ENCODE results near the gene KRT77. TPM values are rescaled to one million over a fixed set of nuclear protein-coding genes. Genes with fewer than 3 reads are reported as not detected.

KRT77 gene
- total RNA-seq, 4 donors from 2014 or later: not detected

DNA sequence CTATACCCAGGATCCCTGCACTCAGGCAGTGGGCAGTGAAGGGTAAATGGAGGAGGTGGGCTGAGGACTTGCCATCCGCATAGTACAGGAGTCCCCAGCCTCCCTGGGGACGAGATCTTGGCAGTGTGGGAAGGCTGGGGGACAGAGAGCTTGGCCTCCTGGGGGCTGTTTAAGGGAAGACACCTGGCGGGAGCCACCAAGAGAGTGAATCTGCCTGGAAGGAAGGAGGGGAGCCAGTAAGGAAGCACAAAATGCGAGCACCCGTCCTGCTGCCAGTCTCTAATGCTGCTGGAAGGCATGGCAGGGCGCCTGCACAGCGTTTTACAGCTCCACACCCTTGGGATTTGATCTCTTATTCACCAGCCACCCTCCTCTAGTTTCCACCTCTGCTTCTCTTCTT, 43.9 kb downstream of the KRT77 start:
- Histone ChIP-seq H3K27ac (no peak overlapping the region), H3K36me3 (no peaks in the 10 kb centered on the region), H3K4me3 (no peak overlapping the region), H3K4me1 (no peaks in the 10 kb centered on the region), H3K9me3 (no peaks in the 10 kb centered on the region), H3K27me3 (peaks cover 34% of the 10 kb centered on the region)
- WGBS, 2 donors (ENCODE audit: low coverage in 1 of 2): 57 to 58% methylated on average over 2 to 6 of the region's 7 CpGs
- TF ChIP-seq POLR2AphosphoS5 (IDR thresholded peaks at IDR 0.05) (no peak), EP300 (IDR thresholded peaks at IDR 0.05) (no peak), POLR2A (IDR thresholded peaks at IDR 0.05) (no peak)
- TF ChIP-seq, protein P1, sequence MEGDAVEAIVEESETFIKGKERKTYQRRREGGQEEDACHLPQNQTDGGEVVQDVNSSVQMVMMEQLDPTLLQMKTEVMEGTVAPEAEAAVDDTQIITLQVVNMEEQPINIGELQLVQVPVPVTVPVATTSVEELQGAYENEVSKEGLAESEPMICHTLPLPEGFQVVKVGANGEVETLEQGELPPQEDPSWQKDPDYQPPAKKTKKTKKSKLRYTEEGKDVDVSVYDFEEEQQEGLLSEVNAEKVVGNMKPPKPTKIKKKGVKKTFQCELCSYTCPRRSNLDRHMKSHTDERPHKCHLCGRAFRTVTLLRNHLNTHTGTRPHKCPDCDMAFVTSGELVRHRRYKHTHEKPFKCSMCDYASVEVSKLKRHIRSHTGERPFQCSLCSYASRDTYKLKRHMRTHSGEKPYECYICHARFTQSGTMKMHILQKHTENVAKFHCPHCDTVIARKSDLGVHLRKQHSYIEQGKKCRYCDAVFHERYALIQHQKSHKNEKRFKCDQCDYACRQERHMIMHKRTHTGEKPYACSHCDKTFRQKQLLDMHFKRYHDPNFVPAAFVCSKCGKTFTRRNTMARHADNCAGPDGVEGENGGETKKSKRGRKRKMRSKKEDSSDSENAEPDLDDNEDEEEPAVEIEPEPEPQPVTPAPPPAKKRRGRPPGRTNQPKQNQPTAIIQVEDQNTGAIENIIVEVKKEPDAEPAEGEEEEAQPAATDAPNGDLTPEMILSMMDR (IDR thresholded peaks at IDR 0.05): no peak
- ATAC-seq: no peak

DNA sequence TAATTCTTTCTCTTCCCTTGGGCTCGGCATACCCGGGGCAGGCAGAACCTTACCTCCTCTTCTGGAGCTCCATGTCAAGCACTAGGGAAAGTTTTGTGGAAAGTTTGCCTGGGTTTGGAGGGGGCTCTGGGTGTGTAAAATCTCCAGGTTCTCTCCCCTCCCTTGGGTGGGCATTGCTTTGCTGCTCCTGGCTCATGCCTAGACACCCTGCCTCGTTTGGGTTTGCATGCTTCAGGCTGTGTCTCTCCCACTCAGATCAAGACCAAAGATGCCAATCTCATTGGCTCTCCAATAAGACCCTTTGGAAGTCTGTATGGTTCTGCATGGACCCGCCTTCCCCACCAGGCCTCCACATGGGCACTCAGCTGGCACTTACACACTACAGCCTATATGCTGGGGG, 45.1 kb downstream of the KRT77 start:
- H3K4me3 ChIP-seq: no peak overlapping the region
- TF ChIP-seq EP300 (IDR thresholded peaks at IDR 0.05) (no peak), POLR2A (IDR thresholded peaks at IDR 0.05) (no peak), POLR2AphosphoS5 (IDR thresholded peaks at IDR 0.05) (no peak)
- TF ChIP-seq, protein P1 (IDR thresholded peaks at IDR 0.05): no peak
- no peak overlapping the region for H3K27ac ChIP-seq
- H3K36me3 ChIP-seq: no peaks in the 10 kb centered on the region
- ATAC-seq: no peak
- 67 to 85% methylated on average over 2 to 3 of the region's 4 CpGs for WGBS, 2 donors (ENCODE audit: low coverage in 1 of 2)
- H3K9me3 ChIP-seq: no peaks in the 10 kb centered on the region
- no peaks in the 10 kb centered on the region for H3K4me1 ChIP-seq
- peaks cover 28% of the 10 kb centered on the region for H3K27me3 ChIP-seq

DNA sequence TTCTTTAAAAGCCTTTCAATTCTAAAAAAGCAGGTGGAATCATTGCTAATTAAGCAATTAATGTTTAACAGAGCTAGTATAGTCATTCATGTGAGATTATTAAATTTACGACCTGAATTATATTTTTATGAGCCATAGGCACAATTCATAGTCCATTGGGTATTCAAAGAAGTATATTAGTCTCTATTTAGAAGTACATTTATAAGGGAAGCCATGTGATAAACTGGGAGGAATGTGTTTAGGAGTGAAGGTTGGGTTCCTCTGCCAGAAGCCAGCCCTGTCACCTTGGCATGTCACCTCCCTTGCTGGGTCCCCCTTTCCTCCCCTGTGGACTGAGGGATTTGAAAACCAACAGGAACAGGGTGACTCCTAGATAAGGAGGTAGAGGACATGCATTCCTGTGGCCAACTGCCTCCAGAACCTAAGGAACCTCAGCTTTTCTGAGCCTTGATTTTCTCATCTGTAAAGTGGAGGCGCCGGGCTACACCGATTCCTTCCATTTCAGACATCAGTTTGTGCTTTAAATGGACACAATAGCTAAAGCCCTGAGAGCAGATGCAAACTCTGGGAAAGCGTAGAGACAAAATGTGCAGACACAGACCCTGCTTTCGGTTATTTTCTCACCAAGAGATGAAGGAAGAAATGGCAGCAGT, 45.9 kb downstream of the KRT77 start:
- Histone ChIP-seq H3K4me1 (no peaks in the 10 kb centered on the region), H3K9me3 (no peaks in the 10 kb centered on the region), H3K27me3 (peaks cover 27% of the 10 kb centered on the region), H3K4me3 (no peak overlapping the region), H3K27ac (no peak overlapping the region), H3K36me3 (no peaks in the 10 kb centered on the region)
- no peak for ATAC-seq
- TF ChIP-seq POLR2A (IDR thresholded peaks at IDR 0.05) (no peak), POLR2AphosphoS5 (IDR thresholded peaks at IDR 0.05) (no peak)
- TF ChIP-seq, protein P1 (IDR thresholded peaks at IDR 0.05): no peak
- WGBS, 2 donors (ENCODE audit: low coverage in 1 of 2): 80 to 90% methylated on average over 6 of the region's 6 CpGs

DNA sequence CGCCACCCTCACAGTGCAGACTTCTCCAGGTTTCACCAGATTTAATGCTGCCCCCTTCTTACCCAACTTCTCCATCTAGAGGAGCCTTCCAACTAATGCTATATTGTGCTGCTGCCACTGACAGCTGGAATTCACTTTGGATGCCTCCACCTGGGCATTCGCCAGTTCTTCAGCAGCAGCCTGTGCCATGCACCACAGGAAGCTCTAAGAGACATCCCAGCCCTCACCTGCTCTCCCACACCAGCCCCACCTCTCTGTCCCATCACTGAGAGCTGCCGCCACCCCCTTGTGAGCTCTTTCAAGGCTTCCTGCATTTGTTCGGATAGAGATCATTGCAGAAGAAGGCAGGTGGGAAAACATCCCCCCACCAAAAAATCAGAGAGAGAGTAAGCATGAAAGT, 46.7 kb downstream of the KRT77 start:
- no peaks in the 10 kb centered on the region for H3K9me3 ChIP-seq
- 83 to 90% methylated on average over 2 to 3 of the region's 4 CpGs for WGBS, 2 donors (ENCODE audit: low coverage in 1 of 2)
- no peak overlapping the region for H3K4me3 ChIP-seq
- no peaks in the 10 kb centered on the region for H3K4me1 ChIP-seq
- no peak overlapping the region for H3K27ac ChIP-seq
- H3K36me3 ChIP-seq: no peaks in the 10 kb centered on the region
- ATAC-seq: no peak
- TF ChIP-seq POLR2A (IDR thresholded peaks at IDR 0.05) (no peak), EP300 (IDR thresholded peaks at IDR 0.05) (no peak), POLR2AphosphoS5 (IDR thresholded peaks at IDR 0.05) (no peak)
- TF ChIP-seq, protein P1 (IDR thresholded peaks at IDR 0.05): no peak
- peaks cover 35% of the 10 kb centered on the region for H3K27me3 ChIP-seq

DNA sequence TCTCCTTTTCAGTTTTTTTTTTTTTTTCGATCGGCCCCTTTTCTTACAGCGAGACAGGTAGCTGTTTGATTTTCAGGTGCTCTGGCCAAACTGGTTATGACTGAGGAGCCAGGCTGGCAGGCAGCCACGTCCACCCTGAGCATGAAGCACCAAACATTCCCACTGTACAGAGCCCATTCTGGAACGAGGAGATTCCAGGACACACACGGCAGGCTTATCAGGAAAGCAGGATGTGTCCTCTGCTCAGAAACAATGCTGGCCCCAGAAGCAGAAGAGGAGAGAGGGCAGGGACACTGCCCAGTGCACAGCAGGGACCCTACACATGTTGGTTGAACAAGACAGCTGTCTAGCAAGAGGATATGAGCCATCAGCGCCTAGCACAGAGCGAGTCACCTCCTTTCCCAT, 47.6 kb downstream of the KRT77 start:
- Histone ChIP-seq H3K36me3 (no peaks in the 10 kb centered on the region), H3K4me3 (no peak overlapping the region), H3K27me3 (peaks cover 38% of the 10 kb centered on the region), H3K27ac (no peak overlapping the region), H3K4me1 (no peaks in the 10 kb centered on the region), H3K9me3 (no peaks in the 10 kb centered on the region)
- ATAC-seq: no peak
- no peak for TF ChIP-seq POLR2A (IDR thresholded peaks at IDR 0.05)
- no peak for TF ChIP-seq POLR2AphosphoS5 (IDR thresholded peaks at IDR 0.05)
- no peak for TF ChIP-seq EP300 (IDR thresholded peaks at IDR 0.05)
- TF ChIP-seq, protein P1 (IDR thresholded peaks at IDR 0.05): no peak
- 45% methylated on average over 3 of the region's 8 CpGs; no CpG with 5 or more reads in 1 of the 2 donors for WGBS, 2 donors (ENCODE audit: low coverage in 1 of 2)

Data from gastroesophageal sphincter (tissue), 4 donors.